Nephron progenitor cell (in vitro differentiated cells): ENCODE data around the gene EDIL3.
A peak's percentile ranks its signal among the peaks of the same experiment; 100 is the strongest.

ENCODE experiments used
- DNase-seq: peaks from one replicate; pipeline ENCODE4 v3.0.0; 2021
- H3K27ac Mint-ChIP-seq: 2 replicates; pipeline ENCODE4 v1.8.0; 2021; ENCODE audit warnings: mild to moderate bottlenecking, moderate library complexity, mixed read lengths
- H3K27me3 Mint-ChIP-seq: 2 replicates; pipeline ENCODE4 v1.8.0; 2021; ENCODE audit warnings: mild to moderate bottlenecking, low read depth, mixed read lengths; ENCODE audit not compliant: poor library complexity
- H3K36me3 Mint-ChIP-seq: 2 replicates; pipeline ENCODE4 v1.8.0; 2021; ENCODE audit warnings: low read depth, mixed read lengths
- H3K4me1 Mint-ChIP-seq: 2 replicates; pipeline ENCODE4 v1.8.0; 2021; ENCODE audit warnings: mixed read lengths
- H3K4me3 Mint-ChIP-seq: 2 replicates; pipeline ENCODE4 v1.8.0; 2021; ENCODE audit warnings: mild to moderate bottlenecking, moderate library complexity, mixed read lengths
- H3K9me3 Mint-ChIP-seq: 2 replicates; pipeline ENCODE4 v1.8.0; 2021; ENCODE audit warnings: mild to moderate bottlenecking, moderate library complexity, mixed read lengths
- CTCF ChIP-seq: fragments of 200-600 bp; sonication (generic); IDR thresholded peaks from 2 replicates; pipeline ENCODE4 v1.5.0; 2021; ENCODE audit warnings: antibody characterized with exemption

The EDIL3 gene

GRCh38 chr5:84088996-84089395 lies 295.7 kb downstream of the EDIL3 start:
- Mint-ChIP-seq H3K36me3 (peaks cover 8% of the 10 kb centered on the region), H3K27ac (no peak overlapping the region), H3K9me3 (no peaks in the 10 kb centered on the region), H3K4me3 (no peak overlapping the region), H3K4me1 (peaks cover 19% of the 10 kb centered on the region), H3K27me3 (no peaks in the 10 kb centered on the region)
- no peak for DNase-seq
- no peak for TF ChIP-seq CTCF

GRCh38 chr5:84086511-84086910 lies 298.2 kb downstream of the EDIL3 start:
- TF ChIP-seq CTCF, result no peak
- H3K9me3 Mint-ChIP-seq, result no peaks in the 10 kb centered on the region
- H3K36me3 Mint-ChIP-seq, result peaks cover 5% of the 10 kb centered on the region
- H3K4me3 Mint-ChIP-seq, result no peak overlapping the region
- H3K27ac Mint-ChIP-seq, result peak overlapping the region; percentile 26
- peaks cover 7% of the 10 kb centered on the region for H3K4me1 Mint-ChIP-seq
- DNase-seq, result no peak
- H3K27me3 Mint-ChIP-seq, result no peaks in the 10 kb centered on the region

- Mint-ChIP-seq H3K27me3 (no peaks in the 10 kb centered on the region), H3K27ac (peak overlapping the region; percentile 11), H3K4me3 (no peak overlapping the region), H3K9me3 (no peaks in the 10 kb centered on the region), H3K36me3 (peaks cover 5% of the 10 kb centered on the region), H3K4me1 (no peaks in the 10 kb centered on the region)
- TF ChIP-seq CTCF, result no peak
- DNase-seq, result no peak
Observed at GRCh38 chr5:84085387-84086041, 299.2 kb downstream of the EDIL3 start.

GRCh38 chr5:84080908-84081307 lies 303.8 kb downstream of the EDIL3 start:
- no peaks in the 10 kb centered on the region for H3K27me3 Mint-ChIP-seq
- TF ChIP-seq CTCF, result no peak
- no peaks in the 10 kb centered on the region for H3K4me1 Mint-ChIP-seq
- no peak for DNase-seq
- no peak overlapping the region for H3K4me3 Mint-ChIP-seq
- no peaks in the 10 kb centered on the region for H3K9me3 Mint-ChIP-seq
- H3K27ac Mint-ChIP-seq, result no peak overlapping the region
- H3K36me3 Mint-ChIP-seq, result peaks cover 13% of the 10 kb centered on the region

- no peaks in the 10 kb centered on the region for H3K27me3 Mint-ChIP-seq
- DNase-seq, result no peak
- TF ChIP-seq CTCF, result no peak
Observed at GRCh38 chr5:84072339-84072738, 312.3 kb downstream of the EDIL3 start.

GRCh38 chr5:84069608-84070179 lies 315.0 kb downstream of the EDIL3 start:
- no peak for TF ChIP-seq CTCF
- H3K4me3 Mint-ChIP-seq, result no peak overlapping the region
- peaks cover 10% of the 10 kb centered on the region for H3K9me3 Mint-ChIP-seq
- peaks cover 12% of the 10 kb centered on the region for H3K36me3 Mint-ChIP-seq
- H3K27ac Mint-ChIP-seq, result no peak overlapping the region
- DNase-seq, result no peak
- peaks cover 6% of the 10 kb centered on the region for H3K4me1 Mint-ChIP-seq
- H3K27me3 Mint-ChIP-seq, result no peaks in the 10 kb centered on the region

More at GRCh38 chr5:84072339-84072738, 312.3 kb downstream of the EDIL3 start:
- H3K9me3 Mint-ChIP-seq, result peaks cover 14% of the 10 kb centered on the region
- H3K4me3 Mint-ChIP-seq, result no peak overlapping the region
- H3K27ac Mint-ChIP-seq, result no peak overlapping the region
- peaks cover 6% of the 10 kb centered on the region for H3K4me1 Mint-ChIP-seq
- no peaks in the 10 kb centered on the region for H3K36me3 Mint-ChIP-seq
